Measurements from ENCODE around the gene NFE2.

- TF ChIP-seq, protein P1, sequence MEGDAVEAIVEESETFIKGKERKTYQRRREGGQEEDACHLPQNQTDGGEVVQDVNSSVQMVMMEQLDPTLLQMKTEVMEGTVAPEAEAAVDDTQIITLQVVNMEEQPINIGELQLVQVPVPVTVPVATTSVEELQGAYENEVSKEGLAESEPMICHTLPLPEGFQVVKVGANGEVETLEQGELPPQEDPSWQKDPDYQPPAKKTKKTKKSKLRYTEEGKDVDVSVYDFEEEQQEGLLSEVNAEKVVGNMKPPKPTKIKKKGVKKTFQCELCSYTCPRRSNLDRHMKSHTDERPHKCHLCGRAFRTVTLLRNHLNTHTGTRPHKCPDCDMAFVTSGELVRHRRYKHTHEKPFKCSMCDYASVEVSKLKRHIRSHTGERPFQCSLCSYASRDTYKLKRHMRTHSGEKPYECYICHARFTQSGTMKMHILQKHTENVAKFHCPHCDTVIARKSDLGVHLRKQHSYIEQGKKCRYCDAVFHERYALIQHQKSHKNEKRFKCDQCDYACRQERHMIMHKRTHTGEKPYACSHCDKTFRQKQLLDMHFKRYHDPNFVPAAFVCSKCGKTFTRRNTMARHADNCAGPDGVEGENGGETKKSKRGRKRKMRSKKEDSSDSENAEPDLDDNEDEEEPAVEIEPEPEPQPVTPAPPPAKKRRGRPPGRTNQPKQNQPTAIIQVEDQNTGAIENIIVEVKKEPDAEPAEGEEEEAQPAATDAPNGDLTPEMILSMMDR (conservative IDR thresholded peaks at IDR 0.05; ENCODE audit: low read length): no peak
- no peak for TF ChIP-seq EZH2phosphoT487 (IDR thresholded peaks at IDR 0.05; ENCODE audit: borderline replicate concordance, low read depth, low read length)
These were observed 29.6 kb upstream of the NFE2 start for GRCh38 chr12:54330442-54330841.
